ENCODE data around the gene MEST. TPM values are rescaled to one million over a fixed set of nuclear protein-coding genes. Genes with fewer than 3 reads are reported as not detected.

MEST gene
- total and polyA plus RNA-seq, 2 of the 13 experiments (the other 11 are each of a cell fraction or from before 2014, with no cell fraction given): 49.5 to 54.6 TPM

- TF ChIP-seq REST (IDR thresholded peaks at IDR 0.05; ENCODE audit: borderline replicate concordance in 1 of 2, low read depth in 1 of 2, low read length in 2 of 2) (no peak), ZSCAN9 (CRISPR knock-in tag; IDR thresholded peaks at IDR 0.05; ENCODE audit: borderline replicate concordance) (peak; percentile 81), FOXO1 (CRISPR knock-in tag; IDR thresholded peaks at IDR 0.05) (peak; percentile 54), PHF21A (CRISPR knock-in tag; IDR thresholded peaks at IDR 0.05) (no peak), CC2D1A (CRISPR knock-in tag; IDR thresholded peaks at IDR 0.05) (no peak), ZBTB3 (CRISPR knock-in tag; IDR thresholded peaks at IDR 0.05; ENCODE audit: borderline replicate concordance, low read depth) (0 out of 2 replicates have a peak, but pooled peaks have one; percentile 55), ZNF530 (CRISPR knock-in tag; IDR thresholded peaks at IDR 0.05; ENCODE audit: low read depth) (no peak), ZNF138 (CRISPR knock-in tag; IDR thresholded peaks at IDR 0.05; ENCODE audit: low read depth) (no peak; the same call in 1 of the 2 replicates), ZNF614 (CRISPR knock-in tag; IDR thresholded peaks at IDR 0.05; ENCODE audit: borderline replicate concordance) (peak; percentile 69; the same call in 1 of the 2 replicates), ZNF816 (CRISPR knock-in tag; IDR thresholded peaks at IDR 0.05; ENCODE audit: borderline replicate concordance) (no peak), ZNF274 (CRISPR knock-in tag; IDR thresholded peaks at IDR 0.05) (no peak; the same call in 1 of the 2 replicates)
- TF ChIP-seq, protein P1, sequence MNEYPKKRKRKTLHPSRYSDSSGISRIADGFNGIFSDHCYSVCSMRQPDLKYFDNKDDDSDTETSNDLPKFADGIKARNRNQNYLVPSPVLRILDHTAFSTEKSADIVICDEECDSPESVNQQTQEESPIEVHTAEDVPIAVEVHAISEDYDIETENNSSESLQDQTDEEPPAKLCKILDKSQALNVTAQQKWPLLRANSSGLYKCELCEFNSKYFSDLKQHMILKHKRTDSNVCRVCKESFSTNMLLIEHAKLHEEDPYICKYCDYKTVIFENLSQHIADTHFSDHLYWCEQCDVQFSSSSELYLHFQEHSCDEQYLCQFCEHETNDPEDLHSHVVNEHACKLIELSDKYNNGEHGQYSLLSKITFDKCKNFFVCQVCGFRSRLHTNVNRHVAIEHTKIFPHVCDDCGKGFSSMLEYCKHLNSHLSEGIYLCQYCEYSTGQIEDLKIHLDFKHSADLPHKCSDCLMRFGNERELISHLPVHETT (CRISPR knock-in tag; conservative IDR thresholded peaks at IDR 0.05): 0 out of 2 replicates have a peak, but pooled peaks have one; percentile 50
- TF ChIP-seq, protein P2, sequence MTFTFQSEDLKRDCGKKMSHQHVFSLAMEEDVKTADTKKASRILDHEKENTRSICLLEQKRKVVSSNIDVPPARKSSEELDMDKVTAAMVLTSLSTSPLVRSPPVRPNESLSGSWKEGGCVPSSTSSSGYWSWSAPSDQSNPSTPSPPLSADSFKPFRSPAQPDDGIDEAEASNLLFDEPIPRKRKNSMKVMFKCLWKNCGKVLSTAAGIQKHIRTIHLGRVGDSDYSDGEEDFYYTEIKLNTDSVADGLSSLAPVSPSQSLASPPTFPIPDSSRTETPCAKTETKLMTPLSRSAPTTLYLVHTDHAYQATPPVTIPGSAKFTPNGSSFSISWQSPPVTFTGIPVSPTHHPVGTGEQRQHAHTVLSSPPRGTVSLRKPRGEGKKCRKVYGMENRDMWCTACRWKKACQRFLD (CRISPR knock-in tag; IDR thresholded peaks at IDR 0.05; ENCODE audit: borderline replicate concordance): 0 out of 2 replicates have a peak, but pooled peaks have one; percentile 65
- TF ChIP-seq, protein P3, sequence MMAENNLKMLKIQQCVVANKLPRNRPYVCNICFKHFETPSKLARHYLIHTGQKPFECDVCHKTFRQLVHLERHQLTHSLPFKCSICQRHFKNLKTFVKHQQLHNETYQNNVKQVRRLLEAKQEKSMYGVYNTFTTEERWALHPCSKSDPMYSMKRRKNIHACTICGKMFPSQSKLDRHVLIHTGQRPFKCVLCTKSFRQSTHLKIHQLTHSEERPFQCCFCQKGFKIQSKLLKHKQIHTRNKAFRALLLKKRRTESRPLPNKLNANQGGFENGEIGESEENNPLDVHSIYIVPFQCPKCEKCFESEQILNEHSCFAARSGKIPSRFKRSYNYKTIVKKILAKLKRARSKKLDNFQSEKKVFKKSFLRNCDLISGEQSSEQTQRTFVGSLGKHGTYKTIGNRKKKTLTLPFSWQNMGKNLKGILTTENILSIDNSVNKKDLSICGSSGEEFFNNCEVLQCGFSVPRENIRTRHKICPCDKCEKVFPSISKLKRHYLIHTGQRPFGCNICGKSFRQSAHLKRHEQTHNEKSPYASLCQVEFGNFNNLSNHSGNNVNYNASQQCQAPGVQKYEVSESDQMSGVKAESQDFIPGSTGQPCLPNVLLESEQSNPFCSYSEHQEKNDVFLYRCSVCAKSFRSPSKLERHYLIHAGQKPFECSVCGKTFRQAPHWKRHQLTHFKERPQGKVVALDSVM (CRISPR knock-in tag; IDR thresholded peaks at IDR 0.05): peak; percentile 80
- TF ChIP-seq, protein P4, sequence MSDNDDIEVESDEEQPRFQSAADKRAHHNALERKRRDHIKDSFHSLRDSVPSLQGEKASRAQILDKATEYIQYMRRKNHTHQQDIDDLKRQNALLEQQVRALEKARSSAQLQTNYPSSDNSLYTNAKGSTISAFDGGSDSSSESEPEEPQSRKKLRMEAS (IDR thresholded peaks at IDR 0.05): peak; percentile 95
- TF ChIP-seq, protein P5, sequence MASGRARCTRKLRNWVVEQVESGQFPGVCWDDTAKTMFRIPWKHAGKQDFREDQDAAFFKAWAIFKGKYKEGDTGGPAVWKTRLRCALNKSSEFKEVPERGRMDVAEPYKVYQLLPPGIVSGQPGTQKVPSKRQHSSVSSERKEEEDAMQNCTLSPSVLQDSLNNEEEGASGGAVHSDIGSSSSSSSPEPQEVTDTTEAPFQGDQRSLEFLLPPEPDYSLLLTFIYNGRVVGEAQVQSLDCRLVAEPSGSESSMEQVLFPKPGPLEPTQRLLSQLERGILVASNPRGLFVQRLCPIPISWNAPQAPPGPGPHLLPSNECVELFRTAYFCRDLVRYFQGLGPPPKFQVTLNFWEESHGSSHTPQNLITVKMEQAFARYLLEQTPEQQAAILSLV (CRISPR knock-in tag; IDR thresholded peaks at IDR 0.05; ENCODE audit: borderline replicate concordance): 0 out of 2 replicates have a peak, but pooled peaks have one; percentile 33
Measured at GRCh38 chr7:130486114-130486953, 5.6 kb upstream of the MEST start (continued).
